Activated T-cell treated with anti-CD3 and anti-CD28 coated beads, Interleukin-2, amount 50 U/mL, for 48 hours (primary cell): ENCODE results near the gene PFKFB2.

Source experiments
- DNase-seq, 2 experiments: peaks; one replicate each; pipeline ENCODE4 v3.0.0-alpha.2; 2020

Gene PFKFB2

DNA sequence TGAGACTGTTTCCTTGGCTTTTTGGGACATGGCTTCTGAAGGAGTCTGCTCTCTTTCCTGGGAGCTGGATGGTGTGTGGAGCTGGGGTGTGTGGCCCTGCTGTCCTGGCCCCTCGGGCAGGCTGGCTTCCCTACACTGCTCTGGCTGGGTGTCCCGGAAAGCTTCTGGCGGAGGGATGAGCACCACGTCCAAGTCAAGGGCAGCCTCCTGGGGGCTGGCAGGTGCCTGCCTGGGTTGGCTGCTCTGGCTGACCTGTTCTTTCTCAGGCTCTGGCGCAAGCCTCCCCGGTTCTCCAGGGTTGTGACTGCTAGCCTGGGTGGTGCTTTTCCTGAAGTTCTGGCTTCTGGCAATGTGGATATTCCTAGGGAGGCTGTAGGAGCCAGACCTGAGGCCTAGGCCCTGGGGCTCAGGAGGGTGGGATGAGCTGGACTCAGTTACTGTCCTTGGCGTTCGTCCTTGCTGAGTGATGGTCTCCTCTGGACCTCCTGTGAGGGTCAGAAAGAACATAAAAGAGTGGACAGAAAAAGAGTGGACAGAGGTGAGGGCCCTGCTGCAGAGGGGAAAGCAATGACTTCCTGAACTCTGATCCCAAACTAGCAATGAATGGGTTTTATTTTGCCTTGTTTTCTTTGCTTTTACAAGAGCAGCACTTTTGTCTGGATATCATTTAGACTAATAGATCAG lies 29.9 kb upstream of the PFKFB2 start:
- DNase-seq = no peak

DNA sequence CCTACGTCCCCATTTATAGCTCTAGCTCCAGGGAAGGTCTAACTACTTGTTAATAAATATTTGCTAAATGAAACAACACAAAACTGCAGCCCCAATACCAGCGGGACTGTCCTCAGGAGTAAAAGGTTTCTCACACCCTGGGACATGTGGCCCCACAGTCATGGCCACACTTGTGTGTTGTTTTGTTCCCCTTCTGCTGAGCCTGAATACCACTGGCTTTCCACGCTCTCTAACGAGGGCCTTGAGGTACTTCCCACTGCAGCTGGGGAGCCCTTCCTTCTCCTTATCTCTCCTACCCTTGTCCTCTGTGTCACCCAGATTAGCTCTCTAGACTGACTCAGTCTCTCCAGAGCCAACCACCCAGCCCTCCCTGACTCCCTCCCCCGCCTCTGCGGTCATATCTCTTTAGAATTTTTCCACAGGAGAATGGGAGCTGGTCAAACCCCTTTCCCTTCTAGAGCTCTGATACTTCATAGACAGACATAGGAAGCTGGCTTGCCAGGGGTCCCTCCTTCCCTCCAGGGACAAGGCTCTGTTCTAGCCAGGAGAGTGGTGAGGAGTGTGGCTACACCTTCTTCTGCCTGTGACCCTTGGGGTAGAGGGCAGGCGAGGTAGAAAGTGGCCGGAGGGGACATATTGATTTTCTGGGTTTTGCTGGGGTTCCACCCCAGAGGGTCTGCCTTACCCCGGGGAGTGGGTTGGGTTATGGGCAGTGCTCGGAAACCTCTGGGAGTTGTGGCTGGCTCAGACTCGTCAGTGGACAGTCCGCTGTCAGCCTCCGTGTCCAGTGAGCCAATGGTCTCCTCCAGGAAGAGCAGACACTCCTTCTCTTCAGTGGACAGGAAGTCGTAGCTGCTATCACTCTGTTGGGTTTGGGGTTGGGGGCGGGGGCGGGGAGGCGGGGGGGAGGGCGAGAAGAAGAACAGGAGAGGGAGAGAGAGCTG lies 28.6 kb upstream of the PFKFB2 start:
- no peak for DNase-seq

DNA sequence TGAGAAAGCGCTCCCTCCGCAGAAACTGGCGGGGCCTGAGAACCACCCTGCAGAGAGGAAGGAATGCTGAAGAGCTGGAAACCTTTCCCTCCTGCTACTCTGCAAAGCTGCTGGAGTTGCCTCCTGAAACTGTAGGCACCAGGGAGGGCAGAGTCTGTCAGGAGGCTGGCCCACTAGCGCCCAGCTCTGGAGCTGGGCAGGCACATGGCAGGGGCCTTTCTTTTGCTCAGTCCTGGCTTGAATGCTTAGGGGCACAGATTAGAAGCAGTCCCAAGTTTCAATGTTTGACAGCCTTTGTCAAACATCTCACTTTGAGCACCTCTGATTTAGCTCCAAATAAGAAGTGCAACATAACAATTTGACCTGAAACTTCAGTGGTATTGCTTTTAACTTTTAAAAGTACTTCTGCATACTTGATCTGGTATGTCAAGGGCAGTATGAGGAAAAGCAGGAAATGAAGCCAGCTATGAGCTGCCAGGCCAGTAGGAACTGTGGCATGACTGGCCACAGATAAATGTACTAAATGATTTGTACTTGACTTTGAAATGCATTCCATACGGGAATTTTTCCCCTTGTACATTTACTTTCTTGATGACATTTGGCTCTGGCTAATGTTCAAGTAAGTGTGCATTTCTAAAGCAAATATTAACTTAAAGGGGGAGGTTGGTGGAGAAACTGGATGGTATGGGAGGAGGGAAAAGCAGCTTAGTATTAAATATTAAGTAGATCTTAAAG lies 27.8 kb upstream of the PFKFB2 start:
- no peak for DNase-seq

DNA sequence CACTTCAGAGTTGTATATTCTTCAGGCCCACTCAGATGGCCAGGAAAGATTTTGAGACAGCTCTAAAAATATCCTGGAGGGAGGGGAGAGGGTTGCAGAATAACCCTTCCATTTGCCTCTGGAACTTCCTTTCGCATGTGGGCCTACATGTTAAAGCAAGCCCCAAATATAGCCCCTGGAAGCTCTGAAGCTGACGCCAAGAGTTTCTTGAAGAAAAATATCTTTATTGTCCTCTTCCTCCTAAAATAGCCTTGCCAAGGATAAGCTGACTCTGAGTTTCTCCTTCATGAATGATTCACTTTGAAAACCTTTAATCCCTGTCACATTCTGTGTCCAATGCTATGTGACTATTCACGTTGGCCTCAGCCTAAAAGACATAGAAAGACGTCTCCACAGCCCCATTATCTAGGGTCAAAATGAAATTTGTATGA lies 27.0 kb upstream of the PFKFB2 start:
- no peak for DNase-seq

DNA sequence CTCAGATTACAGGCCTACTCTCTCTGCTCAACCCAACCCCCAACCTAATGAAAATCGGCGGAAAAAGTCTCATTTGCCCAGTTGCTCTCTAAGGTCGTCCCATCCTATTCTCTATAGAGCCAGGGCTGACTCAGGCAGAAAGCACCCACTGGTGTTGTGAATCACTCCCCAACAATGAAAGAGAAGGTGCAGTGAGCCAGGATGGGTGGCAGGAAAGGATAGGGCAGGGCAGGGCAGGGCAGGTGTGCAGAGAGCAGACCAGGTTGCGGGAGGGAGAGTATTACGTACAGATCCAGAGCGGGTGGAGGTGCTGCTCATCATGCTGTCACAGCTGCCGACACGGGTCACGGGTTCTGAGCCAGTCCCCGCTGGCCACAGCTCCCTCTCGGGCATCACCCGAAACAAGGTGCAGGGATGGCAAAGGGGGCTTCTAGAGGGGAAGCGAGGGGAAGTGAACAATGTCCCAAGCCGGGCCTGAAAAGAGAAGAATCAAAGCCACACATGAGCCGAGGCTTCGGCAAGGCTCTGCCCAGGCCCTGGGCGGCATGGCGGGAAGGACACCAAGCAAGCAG lies 25.8 kb upstream of the PFKFB2 start:
- no peak for DNase-seq

DNA sequence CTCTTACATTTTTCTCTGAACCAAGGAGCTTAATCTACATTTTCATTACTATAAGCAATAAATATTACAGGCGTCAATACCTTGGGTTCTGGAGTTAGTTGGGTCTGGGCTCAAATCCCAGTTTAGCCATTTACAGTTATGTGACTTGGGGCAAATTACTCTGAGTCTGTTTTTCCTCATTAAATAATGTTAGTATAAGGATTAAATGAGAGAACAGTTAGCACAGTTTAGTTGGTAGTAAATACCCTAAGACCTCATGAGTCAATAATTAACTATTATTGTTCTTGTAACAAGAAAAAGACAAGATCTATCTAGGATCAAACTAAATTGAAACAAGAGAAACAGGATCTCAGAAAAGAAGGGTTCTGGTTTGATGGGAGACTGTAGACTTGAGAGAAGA lies 25.2 kb upstream of the PFKFB2 start:
- no peak for DNase-seq

DNA sequence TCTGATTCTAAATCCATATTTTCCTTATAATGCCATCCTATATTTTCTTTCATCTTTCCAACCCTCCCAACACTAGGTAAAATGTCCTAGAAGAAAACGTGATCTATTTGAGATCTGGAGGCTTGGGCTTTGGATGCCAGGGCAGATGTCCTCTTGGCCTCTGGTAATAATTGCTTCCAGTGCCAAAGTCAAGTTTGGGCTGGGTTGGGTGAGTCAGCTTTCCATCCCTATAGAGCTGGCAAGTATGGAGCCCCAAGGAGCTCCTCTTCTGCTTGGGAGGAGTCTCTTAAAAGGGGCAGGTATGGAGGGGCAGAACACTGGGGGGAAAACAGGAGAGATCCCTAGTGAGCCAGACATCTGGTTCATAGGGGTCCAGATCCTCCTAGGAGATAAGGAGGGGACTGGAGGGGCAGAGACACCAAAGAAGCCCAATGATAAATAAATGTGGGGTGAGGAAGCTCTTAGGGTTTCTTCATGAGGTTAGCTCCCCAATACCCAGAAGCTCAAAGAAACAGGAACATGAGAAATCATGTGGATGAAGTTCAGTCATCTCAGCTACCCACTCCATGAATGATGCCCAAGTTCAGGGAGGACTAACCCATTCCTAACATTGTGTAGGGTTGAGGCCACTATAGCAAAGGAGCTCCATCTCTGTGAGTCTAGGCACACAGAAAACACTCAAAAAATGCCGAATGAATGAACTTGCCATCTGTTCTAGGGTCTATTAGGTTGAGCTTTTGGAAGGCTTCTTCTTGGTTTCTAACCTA lies 24.0 kb upstream of the PFKFB2 start:
- DNase-seq = no peak

DNA sequence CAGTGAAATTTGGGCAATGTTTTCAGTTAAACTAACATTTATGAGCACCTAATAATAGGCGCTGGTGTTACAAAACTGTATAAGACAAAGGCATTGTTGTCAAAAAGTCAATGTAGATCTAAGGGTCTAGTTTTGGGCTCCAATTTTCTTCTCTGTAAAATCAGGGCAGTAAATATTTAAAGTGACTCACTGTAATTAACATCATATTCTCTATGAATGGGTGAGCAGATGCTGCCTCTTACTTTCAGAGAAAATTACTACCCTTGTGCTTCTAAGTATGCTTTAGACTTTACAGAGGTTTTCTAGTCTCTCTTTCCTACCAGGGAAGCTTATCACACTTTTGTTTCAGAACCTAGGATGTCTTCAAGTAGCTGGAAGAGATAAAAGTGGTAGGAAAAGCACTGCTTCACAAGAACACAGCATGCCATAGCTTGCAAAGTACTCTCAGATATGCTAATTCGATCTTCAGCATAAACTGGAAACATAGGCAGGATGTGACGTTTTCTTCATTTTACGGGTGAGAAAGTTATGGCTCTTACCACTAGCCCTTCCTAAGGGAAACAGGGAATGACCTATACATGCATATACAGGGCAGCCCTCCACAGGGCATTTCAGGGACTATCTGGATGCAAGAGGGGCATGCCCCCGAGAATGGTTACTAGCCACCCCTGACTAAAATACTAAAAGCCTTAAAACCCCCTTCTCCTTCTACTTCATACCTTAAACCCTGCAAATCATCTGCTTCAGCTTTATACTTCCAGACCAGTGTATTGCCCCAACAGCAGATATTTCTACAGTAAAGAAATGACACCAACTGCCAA lies 23.2 kb upstream of the PFKFB2 start:
- no peak for DNase-seq

DNA sequence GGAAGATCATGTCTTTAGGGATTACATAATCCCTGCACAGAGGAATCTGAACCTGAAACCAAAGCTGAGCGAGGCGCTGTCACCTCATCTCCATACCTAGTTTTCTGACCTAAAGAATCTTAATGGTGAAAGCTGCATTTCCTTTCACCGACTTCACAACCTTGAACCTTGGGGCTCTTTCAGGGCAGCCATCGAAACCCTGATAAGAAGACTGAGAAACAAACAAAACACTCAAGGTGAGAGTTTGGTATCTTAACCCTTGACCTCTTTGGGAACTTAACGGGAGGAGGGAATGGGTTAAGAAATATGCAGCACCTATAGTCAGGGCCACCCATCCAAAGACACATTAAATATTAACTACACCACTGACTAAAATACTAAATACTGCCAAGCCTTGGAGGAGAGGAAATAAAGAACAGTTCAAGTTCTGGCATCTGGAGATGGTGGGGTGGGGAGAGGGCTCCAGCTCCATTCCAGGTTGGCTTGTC lies 22.5 kb upstream of the PFKFB2 start:
- no peak for DNase-seq

DNA sequence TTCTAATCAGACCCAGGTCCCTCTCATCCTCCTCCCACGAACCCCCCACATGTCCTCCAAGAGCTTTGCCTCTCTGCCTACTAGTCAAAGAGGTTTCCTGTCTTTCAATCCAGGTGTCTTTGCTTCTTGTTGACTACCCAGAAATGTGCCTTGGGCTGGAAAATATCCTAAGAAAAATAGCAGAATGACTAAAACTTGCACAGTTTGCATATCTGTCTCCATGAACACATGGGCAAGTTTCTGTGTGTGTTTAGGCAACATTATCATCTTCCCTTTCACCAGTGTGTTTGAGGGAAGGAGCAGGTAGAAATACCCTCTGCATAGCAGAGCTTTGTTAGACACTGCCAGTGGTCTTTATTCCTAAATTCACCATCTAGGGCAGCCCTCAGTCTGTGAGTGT lies 22.1 kb upstream of the PFKFB2 start:
- DNase-seq = no peak

DNA sequence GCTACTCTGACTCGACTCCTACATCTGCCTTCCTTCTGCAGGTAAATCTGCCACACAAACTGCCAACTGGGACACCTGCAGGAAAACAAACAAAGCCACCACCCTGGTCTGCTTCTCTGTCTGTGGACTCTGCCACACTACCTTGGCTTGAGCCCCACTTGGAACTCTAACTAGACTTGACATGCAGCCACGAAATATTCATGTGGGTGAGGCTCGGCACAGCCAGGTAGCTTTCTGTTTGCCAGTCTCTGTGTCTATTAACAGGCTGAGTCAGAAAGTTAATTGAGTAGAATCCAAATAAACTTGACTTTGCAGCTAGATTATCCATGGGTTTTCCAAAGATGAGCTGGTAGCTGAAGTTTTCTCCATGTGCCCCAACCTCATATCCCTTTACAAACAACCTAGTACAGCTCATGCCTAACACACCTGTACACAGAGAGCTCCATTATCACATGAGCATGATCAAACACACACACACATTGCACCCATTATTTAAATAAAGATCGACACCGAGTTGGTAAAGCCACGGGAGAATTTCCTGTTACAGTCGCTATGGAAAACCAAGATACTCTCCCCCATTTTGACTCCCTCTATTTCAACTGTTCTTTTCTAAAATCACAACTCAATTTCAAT lies 21.3 kb upstream of the PFKFB2 start:
- DNase-seq = no peak

DNA sequence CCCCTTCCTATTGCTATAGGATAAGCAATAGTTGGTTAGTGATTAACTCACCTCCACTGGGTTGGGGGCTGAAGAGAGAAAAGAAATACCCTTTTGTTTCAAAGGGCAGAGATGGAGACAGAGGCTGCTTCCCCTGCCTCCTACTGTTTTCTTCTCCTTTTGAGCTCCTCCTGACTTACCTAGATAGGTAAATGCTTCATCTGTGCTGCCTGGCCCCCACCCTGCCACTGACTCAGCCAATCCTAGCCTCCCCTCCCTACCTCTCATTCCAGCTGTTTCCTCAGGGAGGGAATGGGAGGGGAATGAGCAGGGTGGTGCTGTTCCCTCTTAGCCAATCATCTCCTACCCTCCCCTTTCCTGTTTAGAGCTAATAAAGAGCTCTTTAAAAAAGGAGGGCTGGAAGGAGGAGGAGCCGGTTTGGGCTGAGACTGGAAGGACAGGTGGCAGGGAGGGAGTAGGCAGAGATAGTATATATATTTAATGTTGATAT lies 20.5 kb upstream of the PFKFB2 start, which contains the start of gene C1orf116:
Gene C1orf116, minus strand, starts transcription at position 229 of the 490 bp plus-strand sequence. CDS start 5,158 bp downstream, outside the sequence.
- DNase-seq = no peak

DNA sequence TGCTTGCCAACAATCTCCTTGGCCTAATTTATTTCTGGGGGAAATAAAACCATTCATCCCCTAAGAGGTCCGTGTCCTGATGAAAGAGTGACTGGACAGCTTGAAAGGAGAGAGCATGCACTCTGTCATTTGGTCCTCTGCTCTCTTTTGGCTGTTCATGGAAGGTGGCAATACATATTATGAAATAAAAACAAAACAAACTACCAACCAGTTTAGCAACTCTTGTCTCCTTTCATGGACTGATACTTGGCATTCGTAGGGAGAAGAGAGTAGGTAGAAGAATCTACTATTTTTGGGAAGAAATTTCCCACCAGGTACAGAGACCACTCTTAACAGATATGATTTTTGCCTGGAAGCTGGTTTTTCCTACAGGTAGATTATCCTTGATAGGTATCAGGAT lies 19.8 kb upstream of the PFKFB2 start:
- DNase-seq = no peak

DNA sequence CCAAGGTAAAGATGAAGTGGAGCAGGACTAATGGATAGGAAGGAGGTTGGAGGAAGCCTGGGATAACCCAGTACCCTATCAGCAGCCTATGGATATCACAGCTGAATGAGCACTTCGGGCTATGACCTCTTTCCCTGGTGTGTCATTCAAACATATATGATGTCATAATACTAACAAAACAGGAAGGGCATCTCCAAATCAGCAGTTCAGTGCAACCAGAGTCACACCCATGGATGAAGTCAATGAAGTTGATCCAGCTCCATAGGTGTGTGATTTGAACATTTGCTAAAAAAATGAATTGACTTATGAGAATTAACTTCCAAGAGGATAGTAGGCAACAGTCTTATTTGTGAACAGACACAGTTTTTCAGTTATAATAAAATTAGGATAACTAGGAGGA lies 18.9 kb upstream of the PFKFB2 start:
- DNase-seq = no peak

DNA sequence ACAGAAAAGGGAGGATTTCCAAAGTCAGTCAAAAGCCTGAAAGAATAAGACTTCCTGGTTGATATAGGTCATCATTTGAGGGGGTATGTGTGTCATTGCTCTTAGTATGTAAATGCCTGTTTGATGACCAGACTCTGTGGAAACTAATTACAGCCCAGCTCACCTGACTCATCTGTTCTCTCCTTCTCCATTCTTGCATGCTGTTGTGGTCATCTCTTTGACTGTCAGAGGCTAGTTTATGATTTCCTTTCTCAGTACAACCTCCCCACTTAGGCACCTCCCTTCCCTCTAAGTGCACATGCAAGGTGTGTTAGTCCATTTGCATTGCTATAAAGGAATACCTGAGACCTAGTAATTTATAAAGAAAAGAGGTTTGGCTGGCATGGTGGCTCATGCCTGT lies 18.1 kb upstream of the PFKFB2 start:
- no peak for DNase-seq

DNA sequence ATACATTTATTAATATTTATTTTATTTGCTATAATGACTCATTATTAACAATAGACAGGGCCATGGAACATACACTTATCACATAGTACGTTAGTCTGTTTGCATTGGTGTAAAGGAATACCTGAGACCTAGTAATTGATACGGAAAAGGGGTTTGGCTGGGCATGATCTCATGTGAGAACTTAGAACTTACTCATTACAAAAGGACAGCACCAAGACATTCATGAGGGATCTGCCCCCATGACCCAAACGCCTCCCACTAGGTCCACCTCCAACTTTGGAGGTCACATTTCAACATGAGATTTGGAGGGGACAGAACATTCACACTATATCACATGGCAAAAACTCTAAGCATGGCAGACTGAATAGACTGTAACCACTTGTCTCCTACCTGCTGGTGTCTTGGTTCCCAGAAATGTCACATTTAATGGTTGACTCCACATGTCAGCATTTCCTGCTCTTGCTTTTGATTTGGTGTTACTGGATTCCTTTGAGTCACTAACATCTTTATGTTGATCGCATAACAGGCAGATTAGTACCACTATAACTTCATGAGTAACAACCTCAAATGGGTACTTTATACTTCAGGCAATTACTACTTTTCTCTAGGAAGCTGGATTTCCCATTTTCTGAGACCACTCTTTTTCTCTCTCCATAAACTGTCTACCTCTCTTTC lies 17.1 kb upstream of the PFKFB2 start:
- DNase-seq = no peak

DNA sequence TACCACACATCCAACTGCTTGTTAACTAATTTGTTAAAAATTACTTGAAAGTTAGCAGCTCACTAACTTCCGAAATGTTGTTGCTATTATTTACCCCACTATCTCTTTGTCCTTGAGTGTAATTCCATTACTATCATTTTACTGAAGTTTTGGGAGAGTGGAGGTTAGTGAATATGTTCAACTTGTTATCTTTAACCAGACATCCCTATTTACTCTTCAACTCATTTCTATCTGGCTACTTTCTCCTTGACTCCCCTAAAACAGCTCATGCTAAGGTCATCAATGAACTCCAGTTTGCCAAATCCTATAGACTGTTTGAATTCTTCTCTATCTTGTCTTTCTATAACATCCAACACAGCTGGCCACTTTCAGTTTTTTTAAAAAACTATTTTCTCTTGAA lies 16.2 kb upstream of the PFKFB2 start:
- DNase-seq = no peak

DNA sequence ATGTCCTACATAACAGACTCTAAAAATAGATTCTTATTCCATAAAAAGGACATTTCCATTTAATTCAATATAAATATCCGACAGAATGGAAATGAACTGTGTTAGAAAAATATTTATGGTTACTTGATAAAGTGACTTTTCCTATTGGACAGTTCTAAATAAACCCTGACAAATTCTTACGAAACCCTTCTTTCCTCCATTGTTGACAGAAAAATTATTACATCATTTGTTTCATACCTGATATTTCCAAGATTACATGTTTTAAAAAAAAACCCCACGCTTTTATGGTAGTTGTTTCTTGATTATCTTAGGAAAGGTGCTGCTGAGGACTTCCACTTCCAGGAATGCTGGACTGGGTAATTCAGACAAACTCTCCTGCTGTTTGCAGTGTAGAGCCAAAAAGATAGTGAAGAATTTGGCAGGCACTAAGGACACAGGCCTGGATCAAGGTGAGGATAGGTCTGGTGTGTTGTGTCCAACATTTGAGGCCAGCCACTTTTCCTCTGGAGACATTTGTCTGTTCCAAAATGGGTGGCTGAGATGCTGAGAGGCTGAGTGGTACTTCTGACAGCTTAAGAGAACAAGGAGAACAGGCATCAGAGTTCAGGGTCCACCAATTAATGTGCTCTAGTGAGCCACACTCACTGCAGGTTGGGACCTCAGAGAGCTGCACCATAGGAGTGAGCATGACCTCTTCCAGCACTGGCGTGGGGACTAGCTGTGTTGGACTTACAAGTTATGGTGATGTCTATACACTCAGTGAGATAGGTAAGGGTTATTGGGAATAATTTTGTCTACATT lies 13.5 kb upstream of the PFKFB2 start:
- no peak for DNase-seq

DNA sequence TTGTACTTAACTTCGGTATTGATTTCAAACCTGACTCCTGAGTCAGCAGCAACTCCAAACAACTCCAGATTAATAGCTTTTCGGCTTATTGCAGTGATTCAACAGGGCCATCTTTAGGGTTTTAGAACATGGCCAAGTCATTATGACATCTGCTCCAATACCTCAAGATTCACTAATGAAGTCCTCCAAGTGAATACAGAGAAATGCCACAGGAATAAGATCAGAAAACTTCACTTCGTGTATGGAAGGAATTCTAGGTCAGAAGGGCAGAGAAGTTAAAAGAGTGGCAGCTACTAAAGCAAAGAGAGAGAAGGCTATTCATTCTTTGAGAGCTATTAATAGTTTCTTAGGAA lies 12.9 kb upstream of the PFKFB2 start:
- DNase-seq = no peak
